Activated CD8-positive, alpha-beta T cell treated with anti-CD3 and anti-CD28 coated beads for 36 hours (primary cell): ENCODE results near the gene GDPD1. TPM values are rescaled to one million over a fixed set of nuclear protein-coding genes. Genes with fewer than 3 reads are reported as not detected.

Source experiments
- ATAC-seq: fragments of 200-7000 bp; cut with Tn5 transposase; one replicate; pipeline ENCODE4 v1.10.0; 2021; ENCODE audit warnings: mild to moderate bottlenecking, moderate library complexity
- CTCF ChIA-PET: fragments of 350-600 bp; sonication (Branson Sonifier 250); formaldehyde crosslinking; loops from one replicate; lab custom pipeline; 2021; ENCODE audit warnings: antibody characterized with exemption; lab: Charles Lee
- POLR2A ChIA-PET: fragments of 350-600 bp; sonication (Branson Sonifier 250); formaldehyde crosslinking; loops from one replicate; lab custom pipeline; 2021; ENCODE audit warnings: antibody characterized with exemption; lab: Charles Lee
- DNase-seq: peaks from one replicate; pipeline ENCODE4 v3.0.0-alpha.2; 2020
- H3K27ac Mint-ChIP-seq: one replicate; pipeline ENCODE4 v1.8.0; 2021; ENCODE audit warnings: mild to moderate bottlenecking, mixed read lengths
- H3K27me3 Mint-ChIP-seq: one replicate; pipeline ENCODE4 v1.8.0; 2021; ENCODE audit warnings: mixed read lengths
- H3K36me3 Mint-ChIP-seq: one replicate; pipeline ENCODE4 v1.8.0; 2021; ENCODE audit warnings: low read depth, mixed read lengths
- H3K4me1 Mint-ChIP-seq: one replicate; pipeline ENCODE4 v1.8.0; 2021; ENCODE audit warnings: low read depth, mixed read lengths
- H3K4me3 Mint-ChIP-seq: one replicate; pipeline ENCODE4 v1.8.0; 2021; ENCODE audit warnings: mild to moderate bottlenecking, moderate library complexity, mixed read lengths
- H3K9me3 Mint-ChIP-seq: one replicate; pipeline ENCODE4 v1.8.0; 2021; ENCODE audit warnings: mixed read lengths
- intact Hi-C: fragments of 100-400 bp; cut with micrococcal nuclease; formaldehyde crosslinking; loops from one replicate; pipeline ENCODE4 v1.10.0; 2022
- total RNA-seq, 2 experiments: library from RNA; stranded (reverse); gene quantifications; one replicate each; pipeline ENCODE4 v1.2.3, GENCODE V29; 2021
- TF ChIP-seq, protein P1 (sequence below): fragments of 200-600 bp; IDR thresholded peaks from one replicate; pipeline ENCODE4 v1.8.0; 2022; ENCODE audit warnings: antibody characterized with exemption, mild to moderate bottlenecking

The GDPD1 gene
- total RNA-seq, 2 experiments from 2014 or later = 1.3 to 2.0 TPM

- no peaks in the 10 kb centered on the region for H3K36me3 Mint-ChIP-seq
- no peak overlapping the region for H3K27ac Mint-ChIP-seq
- no peak for DNase-seq
- no peak overlapping the region for H3K4me3 Mint-ChIP-seq
- H3K9me3 Mint-ChIP-seq = no peaks in the 10 kb centered on the region
- ATAC-seq = no peak
- ChIA-PET POLR2A (interaction anchor here (1.1 kb wide), 1 partner anchor 10 kb away, joined by 3 read pairs; no protein-coding TSS in a partner anchor), CTCF (interaction anchor here (0.6 to 1.8 kb wide), 3 partner anchors 10 to 1138 kb away, joined by 3 to 5 read pairs (median 3); no protein-coding TSS in a partner anchor)
- H3K4me1 Mint-ChIP-seq = no peaks in the 10 kb centered on the region
- intact Hi-C loops = no loop called here
- peaks cover 6% of the 10 kb centered on the region for H3K27me3 Mint-ChIP-seq
- TF ChIP-seq, protein P1, sequence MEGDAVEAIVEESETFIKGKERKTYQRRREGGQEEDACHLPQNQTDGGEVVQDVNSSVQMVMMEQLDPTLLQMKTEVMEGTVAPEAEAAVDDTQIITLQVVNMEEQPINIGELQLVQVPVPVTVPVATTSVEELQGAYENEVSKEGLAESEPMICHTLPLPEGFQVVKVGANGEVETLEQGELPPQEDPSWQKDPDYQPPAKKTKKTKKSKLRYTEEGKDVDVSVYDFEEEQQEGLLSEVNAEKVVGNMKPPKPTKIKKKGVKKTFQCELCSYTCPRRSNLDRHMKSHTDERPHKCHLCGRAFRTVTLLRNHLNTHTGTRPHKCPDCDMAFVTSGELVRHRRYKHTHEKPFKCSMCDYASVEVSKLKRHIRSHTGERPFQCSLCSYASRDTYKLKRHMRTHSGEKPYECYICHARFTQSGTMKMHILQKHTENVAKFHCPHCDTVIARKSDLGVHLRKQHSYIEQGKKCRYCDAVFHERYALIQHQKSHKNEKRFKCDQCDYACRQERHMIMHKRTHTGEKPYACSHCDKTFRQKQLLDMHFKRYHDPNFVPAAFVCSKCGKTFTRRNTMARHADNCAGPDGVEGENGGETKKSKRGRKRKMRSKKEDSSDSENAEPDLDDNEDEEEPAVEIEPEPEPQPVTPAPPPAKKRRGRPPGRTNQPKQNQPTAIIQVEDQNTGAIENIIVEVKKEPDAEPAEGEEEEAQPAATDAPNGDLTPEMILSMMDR = no peak
Observed at GRCh38 chr17:59299400-59300092, 79.2 kb downstream of the GDPD1 start.

DNA sequence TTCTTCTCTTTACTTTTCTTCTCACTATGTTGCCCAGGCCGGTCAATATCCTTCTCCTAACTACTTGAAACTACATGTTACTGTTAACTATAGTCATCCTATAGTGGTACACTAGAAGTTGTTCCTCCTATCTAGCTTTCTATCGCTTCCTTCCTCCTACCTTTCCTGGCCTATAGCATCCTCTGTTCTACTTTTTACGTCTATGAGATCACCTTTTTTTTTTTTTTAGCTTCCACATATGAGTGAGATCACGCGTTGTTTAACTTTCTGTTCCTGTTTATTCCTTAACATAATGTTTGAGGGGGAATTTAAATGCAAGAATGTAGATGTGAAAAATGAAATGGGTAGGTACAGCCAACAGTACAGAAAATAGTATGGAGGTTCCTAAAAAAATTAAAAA lies 80.6 kb downstream of the GDPD1 start:
- no peak overlapping the region for H3K27ac Mint-ChIP-seq
- no peak overlapping the region for H3K4me3 Mint-ChIP-seq
- ChIA-PET CTCF (interaction anchor here (0.7 kb wide), 1 partner anchor 86 kb away, joined by 3 read pairs; no protein-coding TSS in a partner anchor), POLR2A (no interaction called here)
- ATAC-seq (no peak), DNase-seq (no peak)
- no peaks in the 10 kb centered on the region for H3K36me3 Mint-ChIP-seq
- H3K4me1 Mint-ChIP-seq = no peaks in the 10 kb centered on the region
- H3K27me3 Mint-ChIP-seq = peaks cover 6% of the 10 kb centered on the region
- intact Hi-C loops = no loop called here
- no peaks in the 10 kb centered on the region for H3K9me3 Mint-ChIP-seq
- TF ChIP-seq, protein P1 = no peak

- no peaks in the 10 kb centered on the region for H3K36me3 Mint-ChIP-seq
- no peaks in the 10 kb centered on the region for H3K4me1 Mint-ChIP-seq
- ChIA-PET POLR2A (no interaction called here), CTCF (interaction anchor here (0.7 to 1.2 kb wide), 3 partner anchors 8 to 1158 kb away, joined by 3 read pairs; no protein-coding TSS in a partner anchor)
- no peaks in the 10 kb centered on the region for H3K9me3 Mint-ChIP-seq
- H3K4me3 Mint-ChIP-seq = no peak overlapping the region
- H3K27me3 Mint-ChIP-seq = peaks cover 6% of the 10 kb centered on the region
- H3K27ac Mint-ChIP-seq = no peak overlapping the region
- ATAC-seq (no peak), DNase-seq (no peak)
- TF ChIP-seq, protein P1 = no peak
- intact Hi-C loops = no loop called here
Observed at GRCh38 chr17:59304811-59305210, 84.5 kb downstream of the GDPD1 start.

DNA sequence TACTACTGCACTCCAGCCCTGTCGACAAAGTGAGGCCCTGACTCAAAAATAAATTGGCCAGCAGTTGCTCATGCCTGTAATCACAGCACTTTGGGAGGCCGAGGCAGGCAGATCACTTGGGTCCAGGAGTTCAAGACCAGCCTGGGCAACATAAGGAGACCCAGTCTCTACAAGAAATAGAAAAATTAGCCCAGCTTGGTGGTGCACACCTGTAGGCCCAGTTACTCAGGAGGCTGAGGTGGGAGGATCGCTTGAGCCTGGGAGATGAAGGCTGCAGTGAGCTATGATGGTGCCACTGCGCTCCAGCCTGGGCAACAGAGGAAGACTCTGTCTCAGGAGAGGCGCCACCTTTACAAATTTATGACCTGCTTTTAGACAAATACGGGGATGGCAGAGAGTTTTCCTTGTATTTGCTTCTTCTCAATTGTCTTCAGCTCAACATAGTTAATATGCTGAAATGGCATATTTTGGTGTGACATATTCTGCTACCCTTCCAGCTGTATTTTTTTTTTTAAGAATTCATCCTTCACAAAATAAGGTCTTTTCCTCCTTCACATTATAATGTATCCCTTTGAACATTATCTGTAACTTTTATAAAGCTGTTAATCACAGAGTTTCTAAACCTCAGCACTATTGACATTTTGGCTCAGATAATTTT lies 90.1 kb downstream of the GDPD1 start:
- intact Hi-C loops = loop anchor here (10.0 kb wide), 1 partner anchor 214 kb away; no protein-coding TSS in a partner anchor
- Mint-ChIP-seq H3K4me1 (no peaks in the 10 kb centered on the region), H3K27me3 (no peaks in the 10 kb centered on the region), H3K36me3 (no peaks in the 10 kb centered on the region), H3K9me3 (no peaks in the 10 kb centered on the region), H3K4me3 (no peak overlapping the region), H3K27ac (no peak overlapping the region)
- TF ChIP-seq, protein P1 = no peak
- ChIA-PET CTCF (interaction anchor here (0.7 to 12.6 kb wide), 35 partner anchors 12 to 729 kb away, joined by 3 to 226 read pairs (median 4); partner anchors contain the start of gene GDPD1), POLR2A (interaction anchor here (1.1 to 1.3 kb wide), 3 partner anchors 19 to 206 kb away, joined by 3 to 5 read pairs (median 3); no protein-coding TSS in a partner anchor)
- ATAC-seq = no peak
- DNase-seq = no peak
